22Rv1 (cell line): ENCODE results near the gene TNXB.
"Not testable (repeated sequence)": the region's sequence is repeated elsewhere in the genome, so short reads cannot be mapped to it uniquely, and the experiment has no call there.

Experiments
- H3K27ac ChIP-seq: fragments of 450-650 bp; 2 replicates; pipeline ENCODE4 v1.5.1; 2017
- ZFX ChIP-seq: fragments of 450-650 bp; IDR thresholded peaks from 2 replicates; pipeline ENCODE4 v1.6.1; 2017; ENCODE audit warnings: antibody characterized with exemption, borderline replicate concordance
- TF ChIP-seq, protein P1 (sequence below): fragments of 450-650 bp; IDR thresholded peaks from 2 replicates; pipeline ENCODE4 v1.5.1; 2017; ENCODE audit warnings: mild to moderate bottlenecking

Gene TNXB

DNA sequence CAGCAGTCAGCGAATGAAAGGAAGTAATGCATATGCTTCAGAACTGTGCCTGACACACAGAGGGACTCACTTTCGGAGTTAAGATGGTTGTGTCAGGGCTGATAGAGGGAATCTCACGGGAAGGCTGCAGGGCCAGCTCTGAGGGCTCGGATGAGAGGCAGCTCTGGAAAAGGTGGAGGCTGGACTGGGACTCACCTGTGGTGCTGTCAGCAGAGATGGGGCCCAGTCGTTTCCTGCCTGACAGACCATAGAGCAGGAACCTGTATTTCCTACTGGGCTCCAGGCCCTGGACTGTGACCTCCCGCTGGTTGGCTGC, 61.6 kb downstream of the TNXB start:
- H3K27ac ChIP-seq = no peak overlapping the region
- TF ChIP-seq, protein P1, sequence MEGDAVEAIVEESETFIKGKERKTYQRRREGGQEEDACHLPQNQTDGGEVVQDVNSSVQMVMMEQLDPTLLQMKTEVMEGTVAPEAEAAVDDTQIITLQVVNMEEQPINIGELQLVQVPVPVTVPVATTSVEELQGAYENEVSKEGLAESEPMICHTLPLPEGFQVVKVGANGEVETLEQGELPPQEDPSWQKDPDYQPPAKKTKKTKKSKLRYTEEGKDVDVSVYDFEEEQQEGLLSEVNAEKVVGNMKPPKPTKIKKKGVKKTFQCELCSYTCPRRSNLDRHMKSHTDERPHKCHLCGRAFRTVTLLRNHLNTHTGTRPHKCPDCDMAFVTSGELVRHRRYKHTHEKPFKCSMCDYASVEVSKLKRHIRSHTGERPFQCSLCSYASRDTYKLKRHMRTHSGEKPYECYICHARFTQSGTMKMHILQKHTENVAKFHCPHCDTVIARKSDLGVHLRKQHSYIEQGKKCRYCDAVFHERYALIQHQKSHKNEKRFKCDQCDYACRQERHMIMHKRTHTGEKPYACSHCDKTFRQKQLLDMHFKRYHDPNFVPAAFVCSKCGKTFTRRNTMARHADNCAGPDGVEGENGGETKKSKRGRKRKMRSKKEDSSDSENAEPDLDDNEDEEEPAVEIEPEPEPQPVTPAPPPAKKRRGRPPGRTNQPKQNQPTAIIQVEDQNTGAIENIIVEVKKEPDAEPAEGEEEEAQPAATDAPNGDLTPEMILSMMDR = no peak
- TF ChIP-seq ZFX = no peak

DNA sequence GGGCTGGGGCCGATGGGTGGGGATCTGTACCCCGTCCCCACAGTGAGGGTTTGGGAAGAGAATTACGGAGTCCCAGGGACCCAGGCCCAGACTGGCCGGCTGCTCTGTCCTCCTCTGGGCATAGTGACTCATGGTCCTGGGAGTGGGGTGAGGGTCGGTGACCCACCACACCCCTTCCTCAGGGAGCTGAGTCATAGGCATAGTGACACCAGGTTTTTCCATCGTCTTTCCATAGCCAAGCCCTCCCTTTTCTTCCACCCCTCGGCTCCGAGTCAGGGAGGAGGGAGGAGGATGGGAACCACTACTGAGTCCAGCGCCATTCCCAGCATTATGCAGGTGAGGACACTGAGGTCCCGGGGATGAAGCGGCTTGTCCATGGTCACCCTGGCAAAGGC, 62.1 kb downstream of the TNXB start:
- no peak overlapping the region for H3K27ac ChIP-seq
- no peak for TF ChIP-seq ZFX
- TF ChIP-seq, protein P1 = no peak

DNA sequence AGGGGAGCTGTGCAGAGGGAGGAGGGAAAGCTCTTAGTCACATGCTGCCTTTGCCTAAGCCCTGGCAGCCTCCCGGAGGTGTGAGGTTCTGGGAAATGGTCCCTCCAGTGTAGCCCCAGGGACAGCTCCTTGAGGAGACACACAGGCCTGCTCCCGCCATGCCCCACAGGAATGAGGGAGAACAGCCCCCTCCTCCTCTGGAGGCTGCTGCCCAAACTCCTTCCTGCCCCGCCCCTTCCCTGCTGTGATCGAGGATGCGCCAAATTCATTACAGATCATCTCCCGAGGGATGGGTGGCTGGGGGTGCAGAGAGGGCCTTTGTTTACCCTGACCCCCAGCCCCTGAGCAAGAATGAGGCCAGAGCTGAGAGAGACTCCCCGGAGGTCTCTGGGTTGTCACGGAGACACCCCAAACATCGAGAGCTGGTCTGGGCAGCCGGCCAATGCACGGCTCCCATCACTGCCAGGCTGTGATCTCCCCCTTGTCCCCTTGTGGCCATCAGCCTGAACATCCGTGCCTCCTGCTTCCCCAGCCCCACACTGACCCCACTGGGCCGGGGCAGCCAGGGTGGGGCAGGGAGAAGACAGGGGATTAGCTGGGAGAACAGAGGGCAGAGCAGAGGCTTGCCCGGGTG, 62.6 kb downstream of the TNXB start:
- H3K27ac ChIP-seq = no peak overlapping the region
- TF ChIP-seq, protein P1 = no peak
- TF ChIP-seq ZFX = no peak

DNA sequence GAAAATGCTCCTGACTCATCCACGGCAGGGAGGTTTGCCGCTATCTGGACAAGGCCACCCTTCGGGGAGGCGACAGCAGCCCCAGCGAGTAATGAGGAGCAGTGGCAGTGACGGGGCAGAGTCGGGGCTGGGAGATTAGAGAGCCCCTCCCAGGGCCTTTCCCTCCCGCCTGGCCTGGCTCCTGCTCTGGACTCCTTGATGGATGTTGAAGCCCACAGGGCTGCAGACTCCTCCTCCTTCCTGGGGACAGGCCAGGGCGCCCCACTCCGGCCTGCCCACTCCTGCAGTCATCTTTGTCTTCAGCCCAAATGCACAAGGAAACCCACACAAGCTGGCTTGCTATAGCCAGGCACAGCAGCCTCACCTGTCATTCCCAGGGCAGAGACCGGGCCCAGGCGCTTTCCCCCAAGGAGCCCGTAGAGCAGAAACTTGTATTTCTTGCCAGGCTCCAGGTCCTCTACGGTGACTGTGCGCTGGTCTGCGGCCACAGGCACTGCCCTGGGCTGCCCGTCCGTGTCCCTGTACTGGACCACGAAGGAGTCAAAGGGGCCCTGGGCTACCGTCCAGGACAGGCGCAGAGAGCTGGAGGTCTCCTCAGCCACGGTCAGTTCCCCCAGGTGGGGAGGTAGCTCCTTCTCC, 63.2 kb downstream of the TNXB start:
- H3K27ac ChIP-seq = no peak overlapping the region
- TF ChIP-seq ZFX = no peak
- TF ChIP-seq, protein P1 = no peak

GRCh38 chr6:32044916-32045315, 64.2 kb downstream of the TNXB start:
- H3K27ac ChIP-seq = not testable (repeated sequence)

DNA sequence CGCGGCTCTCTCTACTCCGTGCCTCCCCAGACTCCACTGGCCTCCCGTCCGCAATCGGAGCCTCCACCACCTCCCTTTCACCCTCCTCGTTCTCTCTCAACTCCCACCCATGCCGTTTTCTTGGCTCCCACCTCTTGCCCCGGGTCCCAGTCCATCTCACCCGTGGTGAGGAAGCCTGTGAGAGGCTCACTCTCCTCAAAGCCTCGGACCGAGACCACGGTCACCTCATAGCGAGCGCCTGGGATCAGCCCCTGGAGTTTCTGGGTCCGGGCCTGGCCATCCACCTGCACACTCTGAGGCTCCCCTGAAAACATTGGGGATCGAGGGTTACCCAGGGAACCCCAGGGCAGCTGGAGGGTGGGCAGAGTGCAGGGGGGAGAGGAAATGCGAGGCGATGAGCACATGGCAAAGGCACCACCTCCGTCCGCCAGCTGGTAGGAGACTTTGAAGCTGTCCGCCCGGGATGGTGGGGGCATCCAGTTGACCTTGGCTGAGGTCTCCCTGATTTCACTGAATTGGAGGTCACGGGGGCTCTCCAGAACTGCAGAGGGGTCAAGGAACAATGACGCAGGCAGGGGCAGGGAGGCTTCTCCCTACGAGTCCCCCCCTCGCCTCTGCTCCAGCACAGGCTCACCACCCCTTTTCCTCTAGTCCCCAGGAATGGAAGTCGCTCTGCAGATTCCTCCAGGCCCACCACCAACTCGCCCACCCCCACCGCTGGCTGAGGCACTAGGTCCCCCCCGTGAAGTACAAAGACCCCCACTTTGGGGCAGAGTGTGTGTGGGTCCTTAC, 65.4 kb downstream of the TNXB start:
- not testable (repeated sequence) for H3K27ac ChIP-seq

GRCh38 chr6:32042276-32042675, 66.9 kb downstream of the TNXB start:
- not testable (repeated sequence) for H3K27ac ChIP-seq

DNA sequence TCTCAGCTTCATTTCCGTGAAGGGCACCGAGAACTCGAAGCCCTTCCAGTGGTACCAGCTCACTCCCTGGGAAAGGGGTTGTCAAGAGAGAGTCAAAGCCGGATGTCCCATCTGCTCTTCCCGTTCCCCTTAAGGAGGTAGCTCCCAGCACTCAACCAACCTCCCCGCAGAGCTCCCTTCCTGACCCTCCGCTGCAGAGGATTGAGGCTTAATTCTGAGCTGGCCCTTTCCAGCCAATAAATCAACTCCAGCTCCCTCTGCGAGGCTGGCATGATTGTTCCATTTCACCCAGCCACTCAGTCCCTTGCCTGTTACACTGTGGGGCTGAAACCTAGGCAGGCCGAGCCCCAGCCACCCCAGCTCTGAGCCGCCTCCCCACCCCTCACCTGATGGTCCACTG, 67.8 kb downstream of the TNXB start:
- H3K27ac ChIP-seq = not testable (repeated sequence)

- not testable (repeated sequence) for H3K27ac ChIP-seq
These were observed 68.2 kb downstream of the TNXB start for GRCh38 chr6:32041050-32041321.

GRCh38 chr6:32040299-32041049, 68.7 kb downstream of the TNXB start:
- not testable (repeated sequence) for H3K27ac ChIP-seq

GRCh38 chr6:32039321-32040274, 69.5 kb downstream of the TNXB start:
- not testable (repeated sequence) for H3K27ac ChIP-seq

DNA sequence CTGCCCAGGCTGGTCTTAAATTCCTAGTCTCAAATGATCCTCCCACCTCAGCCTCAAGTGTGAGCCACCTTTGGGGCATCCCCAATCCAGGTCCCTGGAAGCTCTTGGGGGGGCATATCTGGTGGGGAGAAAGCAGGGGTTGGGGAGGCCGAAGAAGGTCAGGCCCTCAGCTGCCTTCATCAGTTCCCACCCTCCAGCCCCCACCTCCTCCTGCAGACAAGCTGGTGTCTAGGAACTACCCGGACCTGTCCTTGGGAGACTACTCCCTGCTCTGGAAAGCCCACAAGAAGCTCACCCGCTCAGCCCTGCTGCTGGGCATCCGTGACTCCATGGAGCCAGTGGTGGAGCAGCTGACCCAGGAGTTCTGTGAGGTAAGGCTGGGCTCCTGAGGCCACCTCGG, 70.3 kb downstream of the TNXB start:
- H3K27ac ChIP-seq = not testable (repeated sequence)

DNA sequence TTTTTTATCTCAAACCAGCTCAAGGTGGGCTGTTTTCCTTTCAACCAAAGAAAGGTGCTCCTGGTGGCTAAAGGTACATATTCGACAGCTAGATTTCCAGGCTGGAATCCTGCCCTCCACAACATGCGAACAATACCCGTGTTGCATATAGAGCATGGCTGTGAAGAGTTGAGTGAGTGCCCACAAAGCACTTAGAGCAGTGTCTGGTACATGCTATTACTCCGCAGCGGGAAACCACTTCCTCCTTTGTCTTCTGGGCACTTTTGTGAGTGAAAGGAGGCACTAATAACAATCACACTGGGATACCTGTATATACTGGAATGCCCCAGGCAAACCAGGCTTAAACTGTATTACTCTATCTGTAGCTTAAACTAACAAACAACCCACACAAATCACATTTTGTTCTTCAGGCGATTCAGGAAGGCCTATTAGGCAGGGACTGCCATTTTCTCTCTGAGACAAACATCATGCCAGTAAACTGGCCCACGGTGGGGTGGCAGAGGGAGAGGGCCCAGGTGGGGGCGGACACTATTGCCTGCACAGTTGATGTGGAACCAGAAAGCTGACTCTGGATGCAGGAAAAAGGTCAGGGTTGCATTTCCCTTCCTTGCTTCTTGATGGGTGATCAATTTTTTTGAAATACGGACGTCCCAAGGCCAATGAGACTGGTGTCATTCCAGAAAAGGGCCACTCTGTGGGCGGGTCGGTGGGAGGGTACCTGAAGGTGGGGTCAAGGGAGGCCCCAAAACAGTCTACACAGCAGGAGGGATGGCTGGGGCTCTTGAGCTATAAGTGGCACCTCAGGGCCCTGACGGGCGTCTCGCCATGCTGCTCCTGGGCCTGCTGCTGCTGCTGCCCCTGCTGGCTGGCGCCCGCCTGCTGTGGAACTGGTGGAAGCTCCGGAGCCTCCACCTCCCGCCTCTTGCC, 71.3 kb downstream of the TNXB start, which contains the start of gene CYP21A2:
CYP21A2 (plus strand) TSS at position 818 of the 927 bp plus-strand sequence; CDS start at position 826, 8 bp downstream.
- not testable (repeated sequence) for H3K27ac ChIP-seq
